GM12891 (cell line): Measurements from ENCODE around the gene CDC42BPA.

Experiments
- PAX5 ChIP-seq: IDR thresholded peaks from 2 replicates; pipeline ENCODE4 v1.6.1; 2011; ENCODE audit warnings: low read length, moderate library complexity, mild to moderate bottlenecking; ENCODE audit not compliant: insufficient read depth, severe bottlenecking
- POLR2A ChIP-seq: IDR thresholded peaks from 2 replicates; pipeline ENCODE4 v1.6.1; 2011; ENCODE audit warnings: low read depth, low read length, control low read depth
- POLR2AphosphoS5 ChIP-seq: IDR thresholded peaks from 2 replicates; pipeline ENCODE4 v1.6.1; 2011; ENCODE audit warnings: low read depth, low read length, control low read depth

DNA sequence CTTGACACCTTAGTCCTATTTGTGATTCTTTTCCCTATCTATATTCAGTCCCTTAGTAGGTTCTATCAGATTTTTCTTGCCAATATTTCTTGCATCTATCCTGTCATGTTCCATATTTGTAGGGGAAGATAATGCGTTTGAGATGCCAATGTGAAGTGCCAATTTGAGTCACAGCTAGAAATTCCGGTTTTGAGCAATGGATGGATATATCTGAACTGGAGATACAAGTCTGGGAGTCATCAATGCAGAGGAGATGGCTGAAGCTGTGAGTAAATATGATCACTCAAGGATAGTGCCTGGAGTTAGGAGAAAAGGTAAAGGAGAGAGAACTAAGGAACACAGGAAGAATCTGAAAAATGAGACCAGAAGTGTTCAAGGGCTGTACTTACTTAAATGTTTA, 284.4 kb downstream of the CDC42BPA start:
- TF ChIP-seq POLR2A = no peak
- no peak for TF ChIP-seq POLR2AphosphoS5
- TF ChIP-seq PAX5 = no peak
